Measurements from ENCODE around the gene VASH1.

GRCh38 chr14:76759589-76759988 lies 1.7 kb upstream of the VASH1 start:
- TF ChIP-seq CTCF (IDR thresholded peaks at IDR 0.05; ENCODE audit: low read length) (no peak), EZH2phosphoT487 (IDR thresholded peaks at IDR 0.05; ENCODE audit: low read length) (no peak), EZH2 (optimal IDR thresholded peaks at IDR 0.05; ENCODE audit: low read depth, low read length) (no peak)

Measured in MM.1S (cell line).